ENCODE data around the gene SAXO1.
A peak's percentile ranks its signal among the peaks of the same experiment; 100 is the strongest.
"Not testable (repeated sequence)": the region's sequence is repeated elsewhere in the genome, so short reads cannot be mapped to it uniquely, and the experiment has no call there.

The SAXO1 gene

GRCh38 chr9:19033015-19033414 lies at the start of gene SAXO1:
Gene SAXO1 (minus strand): TSS chr9:19033209. CDS start chr9:19032908, 301 bp downstream.
- no peak for DNase-seq

GRCh38 chr9:19074836-19075235 lies 41.8 kb upstream of the SAXO1 start:
- no peak for DNase-seq

GRCh38 chr9:19074229-19074628 lies 41.2 kb upstream of the SAXO1 start:
- DNase-seq, result no peak

- DNase-seq, result no peak
Measured at GRCh38 chr9:19057033-19057432, 24.0 kb upstream of the SAXO1 start.

- DNase-seq, result no peak
Measured at GRCh38 chr9:19050637-19051591, 17.9 kb upstream of the SAXO1 start.

GRCh38 chr9:19049917-19050636 lies 17.1 kb upstream of the SAXO1 start:
- DNase-seq, result peak; percentile 53

- peak; percentile 97 for DNase-seq
Measured at GRCh38 chr9:19048966-19049916, 16.2 kb upstream of the SAXO1 start, which contains the start of gene RRAGA. Gene RRAGA (plus strand): TSS chr9:19049427. CDS start chr9:19049660, 233 bp downstream.

- no peak for DNase-seq
Measured at GRCh38 chr9:19036611-19037010, 3.6 kb upstream of the SAXO1 start.

- DNase-seq, result no peak
Measured at GRCh38 chr9:19032406-19032805, 603 bp downstream of the SAXO1 start.

GRCh38 chr9:19030899-19031298 lies 2.1 kb downstream of the SAXO1 start:
- DNase-seq, result no peak

- peak; percentile 73 for DNase-seq
Measured at GRCh38 chr9:19028835-19029451, 4.1 kb downstream of the SAXO1 start.

- no peak for DNase-seq
Measured at GRCh38 chr9:19027825-19028224, 5.2 kb downstream of the SAXO1 start.

GRCh38 chr9:19026375-19026774 lies 6.6 kb downstream of the SAXO1 start:
- no peak for DNase-seq

- DNase-seq, result no peak
Measured at GRCh38 chr9:19023078-19023477, 9.9 kb downstream of the SAXO1 start.

GRCh38 chr9:19022206-19022605 lies 10.8 kb downstream of the SAXO1 start:
- DNase-seq, result no peak

GRCh38 chr9:19021649-19022048 lies 11.4 kb downstream of the SAXO1 start:
- not testable (repeated sequence) for DNase-seq

GRCh38 chr9:19020886-19021455 lies 12.0 kb downstream of the SAXO1 start:
- DNase-seq, result no peak

- DNase-seq, result no peak
Measured at GRCh38 chr9:19018201-19018600, 14.8 kb downstream of the SAXO1 start.

GRCh38 chr9:19009391-19009965 lies 23.5 kb downstream of the SAXO1 start:
- DNase-seq, result no peak

GRCh38 chr9:19000133-19000532 lies 32.9 kb downstream of the SAXO1 start:
- DNase-seq, result no peak

- no peak for DNase-seq
Measured at GRCh38 chr9:18999173-18999785, 33.7 kb downstream of the SAXO1 start.
